ENCODE results near the gene CILP2.

DNA sequence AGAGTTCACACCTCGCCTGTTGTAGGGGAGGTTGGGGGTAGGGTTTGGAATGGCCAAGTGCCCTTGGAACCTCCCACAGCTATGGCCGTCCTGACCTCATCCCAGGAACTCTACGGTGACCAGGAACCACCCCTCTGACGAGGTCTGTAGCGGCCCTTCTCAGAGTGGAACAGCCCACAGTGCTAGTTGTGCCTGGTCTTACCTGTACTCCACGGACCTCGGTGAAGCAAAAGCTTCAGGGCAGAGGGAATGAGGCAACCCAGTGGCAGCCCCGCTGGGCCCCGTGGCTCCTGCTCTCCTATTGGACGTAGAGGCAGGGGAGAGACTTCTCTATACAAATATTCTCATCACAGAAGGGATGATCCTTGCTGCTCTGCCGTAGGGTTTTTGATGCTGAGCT is 29.8 kb upstream of the CILP2 start:
- no peak for TF ChIP-seq TAF1 (IDR thresholded peaks at IDR 0.05; ENCODE audit: borderline replicate concordance, insufficient read depth, low read length)
- TF ChIP-seq, protein P1, sequence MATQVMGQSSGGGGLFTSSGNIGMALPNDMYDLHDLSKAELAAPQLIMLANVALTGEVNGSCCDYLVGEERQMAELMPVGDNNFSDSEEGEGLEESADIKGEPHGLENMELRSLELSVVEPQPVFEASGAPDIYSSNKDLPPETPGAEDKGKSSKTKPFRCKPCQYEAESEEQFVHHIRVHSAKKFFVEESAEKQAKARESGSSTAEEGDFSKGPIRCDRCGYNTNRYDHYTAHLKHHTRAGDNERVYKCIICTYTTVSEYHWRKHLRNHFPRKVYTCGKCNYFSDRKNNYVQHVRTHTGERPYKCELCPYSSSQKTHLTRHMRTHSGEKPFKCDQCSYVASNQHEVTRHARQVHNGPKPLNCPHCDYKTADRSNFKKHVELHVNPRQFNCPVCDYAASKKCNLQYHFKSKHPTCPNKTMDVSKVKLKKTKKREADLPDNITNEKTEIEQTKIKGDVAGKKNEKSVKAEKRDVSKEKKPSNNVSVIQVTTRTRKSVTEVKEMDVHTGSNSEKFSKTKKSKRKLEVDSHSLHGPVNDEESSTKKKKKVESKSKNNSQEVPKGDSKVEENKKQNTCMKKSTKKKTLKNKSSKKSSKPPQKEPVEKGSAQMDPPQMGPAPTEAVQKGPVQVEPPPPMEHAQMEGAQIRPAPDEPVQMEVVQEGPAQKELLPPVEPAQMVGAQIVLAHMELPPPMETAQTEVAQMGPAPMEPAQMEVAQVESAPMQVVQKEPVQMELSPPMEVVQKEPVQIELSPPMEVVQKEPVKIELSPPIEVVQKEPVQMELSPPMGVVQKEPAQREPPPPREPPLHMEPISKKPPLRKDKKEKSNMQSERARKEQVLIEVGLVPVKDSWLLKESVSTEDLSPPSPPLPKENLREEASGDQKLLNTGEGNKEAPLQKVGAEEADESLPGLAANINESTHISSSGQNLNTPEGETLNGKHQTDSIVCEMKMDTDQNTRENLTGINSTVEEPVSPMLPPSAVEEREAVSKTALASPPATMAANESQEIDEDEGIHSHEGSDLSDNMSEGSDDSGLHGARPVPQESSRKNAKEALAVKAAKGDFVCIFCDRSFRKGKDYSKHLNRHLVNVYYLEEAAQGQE (IDR thresholded peaks at IDR 0.05; ENCODE audit: insufficient read depth in 1 of 2, low read depth in 2 of 2, low read length in 2 of 2): no peak
